Activated T-cell treated with anti-CD3 and anti-CD28 coated beads, Interleukin-2, amount 50 U/mL, for 4 hours (primary cell): ENCODE results near the gene PIGP. TPM values are rescaled to one million over a fixed set of nuclear protein-coding genes. Genes with fewer than 3 reads are reported as not detected.
"Not testable (repeated sequence)": the region's sequence is repeated elsewhere in the genome, so short reads cannot be mapped to it uniquely, and the experiment has no call there.

Experiments
- ATAC-seq, 2 donors: fragments of 200-7000 bp; cut with Tn5 transposase; one replicate each; pipeline ENCODE4 v1.10.0; 2021
- DNase-seq: peaks from one replicate; pipeline ENCODE4 v3.0.0-alpha.2; 2020
- H3K27me3 Mint-ChIP-seq: one replicate; pipeline ENCODE4 v1.8.0; 2021; ENCODE audit warnings: low read depth, mixed read lengths
- H3K36me3 Mint-ChIP-seq: one replicate; pipeline ENCODE4 v1.8.0; 2022; ENCODE audit warnings: mixed read lengths; ENCODE audit not compliant: insufficient read depth
- H3K4me1 Mint-ChIP-seq: one replicate; pipeline ENCODE4 v1.8.0; 2021; ENCODE audit warnings: low read depth, mixed read lengths
- H3K4me3 Mint-ChIP-seq: one replicate; pipeline ENCODE4 v1.8.0; 2021; ENCODE audit warnings: mild to moderate bottlenecking, moderate library complexity, mixed read lengths
- H3K9me3 Mint-ChIP-seq: one replicate; pipeline ENCODE4 v1.8.0; 2021; ENCODE audit warnings: mixed read lengths
- total RNA-seq, 3 donors: library from RNA; stranded (reverse); gene quantifications; one replicate each; pipeline ENCODE4 v1.2.1, GENCODE V29; 2021

PIGP gene
- 10 to 100 TPM; 14.7 to 17.8 (median 15.9) TPM for total RNA-seq

GRCh38 chr21:37072988-37073416 is at the start of gene PIGP, which contains the start of gene TTC3:
Gene PIGP (minus strand): TSS chr21:37073071. CDS start chr21:37072515, 556 bp downstream.
Gene TTC3 (plus strand): TSS chr21:37073254. CDS start chr21:37087258, 14,004 bp downstream.
- ATAC-seq (peak; percentile 77 to 79), DNase-seq (peak; percentile 97)
- H3K4me3 Mint-ChIP-seq, result peak within 1 kb of the TSS; percentile 90
- no peaks in the 10 kb centered on the region for H3K9me3 Mint-ChIP-seq
- H3K36me3 Mint-ChIP-seq, result peaks cover 12% of the 10 kb centered on the region
- no peaks in the 10 kb centered on the region for H3K27me3 Mint-ChIP-seq
- H3K4me1 Mint-ChIP-seq, result peaks cover 47% of the 10 kb centered on the region

DNA sequence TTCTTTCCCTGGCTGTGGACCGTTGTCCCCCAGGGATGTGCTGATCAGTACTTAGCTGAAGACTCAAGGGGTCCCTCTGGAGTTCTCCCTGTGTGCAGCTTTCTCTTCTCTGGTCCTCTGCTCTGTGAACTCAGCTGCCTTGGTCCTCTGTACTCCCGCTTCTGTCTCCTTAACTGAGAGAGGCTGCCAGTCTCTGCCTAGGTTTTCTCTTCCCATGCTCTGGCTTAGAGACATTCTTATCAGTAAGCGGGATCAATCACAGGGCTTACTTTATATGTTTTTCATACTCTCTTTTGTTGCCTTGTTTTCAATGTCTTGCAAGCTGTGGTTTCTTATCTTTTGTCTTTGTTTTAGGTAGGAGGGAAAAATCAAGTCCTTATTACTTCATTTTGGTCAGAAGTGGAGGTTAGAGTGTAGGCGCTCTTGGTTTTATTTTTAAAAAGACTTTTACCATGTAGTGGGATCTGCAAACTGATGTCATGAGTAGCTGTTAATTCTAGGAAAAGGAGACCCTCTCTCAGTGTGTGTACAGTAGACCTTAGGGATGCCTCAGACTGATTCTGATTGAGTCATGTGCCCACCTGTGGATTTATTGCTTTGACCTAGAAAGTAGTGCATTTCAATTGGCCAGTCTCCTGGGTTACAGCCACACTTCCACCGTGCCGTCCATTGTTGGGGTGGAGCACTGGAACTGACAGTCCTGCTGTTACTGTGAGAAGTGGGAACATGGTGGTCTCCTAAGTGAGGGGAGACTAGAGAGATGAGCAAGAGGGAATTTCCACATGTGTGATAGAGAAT is 46.7 kb upstream of the PIGP start:
- no peaks in the 10 kb centered on the region for H3K9me3 Mint-ChIP-seq
- peaks cover 19% of the 10 kb centered on the region for H3K4me1 Mint-ChIP-seq
- ATAC-seq (peak; percentile 67 to 83), DNase-seq (no peak)
- H3K4me3 Mint-ChIP-seq, result no peak overlapping the region
- no peaks in the 10 kb centered on the region for H3K27me3 Mint-ChIP-seq
- peaks cover 24% of the 10 kb centered on the region for H3K36me3 Mint-ChIP-seq

DNA sequence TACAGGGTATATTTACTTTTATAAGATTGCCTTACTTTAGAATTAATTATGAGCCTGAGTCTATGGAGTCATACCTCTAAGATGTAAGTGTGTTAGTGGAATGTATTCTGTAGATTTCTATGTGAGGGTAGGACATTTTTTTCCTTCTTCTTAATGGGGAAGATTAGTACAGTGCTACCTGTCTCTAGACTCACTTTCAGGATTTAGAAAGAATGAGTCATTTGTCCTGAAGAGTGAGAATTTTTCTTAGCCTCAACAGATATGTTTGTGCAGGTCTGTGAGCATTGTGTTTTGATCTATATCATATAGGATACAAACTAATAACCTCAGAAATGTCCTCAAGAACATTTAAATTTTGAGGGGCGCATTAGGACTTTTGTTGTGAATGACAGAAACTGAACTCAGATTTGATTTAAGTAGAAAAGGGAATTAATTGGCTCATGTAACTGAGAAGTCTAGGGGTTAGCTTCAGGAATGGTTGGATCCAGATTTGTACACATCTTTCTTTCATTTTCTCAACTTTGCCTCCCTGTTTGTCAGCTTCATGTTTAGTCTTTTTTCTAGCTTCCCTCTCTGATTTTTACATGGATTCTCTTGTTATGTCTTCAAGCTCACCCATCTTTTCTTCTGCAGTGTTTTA is 45.4 kb upstream of the PIGP start:
- Mint-ChIP-seq H3K4me3 (no peak overlapping the region), H3K9me3 (no peaks in the 10 kb centered on the region), H3K36me3 (peaks cover 28% of the 10 kb centered on the region), H3K27me3 (no peaks in the 10 kb centered on the region), H3K4me1 (peaks cover 19% of the 10 kb centered on the region)
- ATAC-seq (no peak), DNase-seq (no peak)

DNA sequence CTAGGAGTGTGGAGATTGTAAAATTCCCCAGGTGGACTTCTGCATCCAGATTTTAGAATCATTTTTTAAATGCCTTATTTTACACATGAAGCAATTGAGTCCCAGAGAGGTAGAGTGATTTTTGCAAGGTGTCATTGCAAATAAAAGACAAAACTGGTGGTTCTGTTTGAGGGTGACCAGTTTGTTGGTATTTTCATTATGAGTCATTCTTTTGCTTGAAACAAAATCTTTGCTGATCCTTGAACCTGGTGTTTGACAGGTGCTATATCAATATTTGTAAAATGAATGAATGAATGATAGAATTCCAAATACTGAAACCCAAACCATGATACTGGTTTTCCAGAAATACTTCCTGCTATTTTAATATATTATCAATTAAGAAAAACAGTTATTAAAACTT is 44.3 kb upstream of the PIGP start:
- H3K36me3 Mint-ChIP-seq, result peaks cover 28% of the 10 kb centered on the region
- peaks cover 19% of the 10 kb centered on the region for H3K4me1 Mint-ChIP-seq
- ATAC-seq, result no peak
- no peak for DNase-seq
- H3K27me3 Mint-ChIP-seq, result no peaks in the 10 kb centered on the region
- no peaks in the 10 kb centered on the region for H3K9me3 Mint-ChIP-seq
- no peak overlapping the region for H3K4me3 Mint-ChIP-seq

- peaks cover 19% of the 10 kb centered on the region for H3K4me1 Mint-ChIP-seq
- not testable (repeated sequence) for H3K9me3 Mint-ChIP-seq, H3K4me3 Mint-ChIP-seq, H3K27me3 Mint-ChIP-seq, ATAC-seq, DNase-seq
- H3K36me3 Mint-ChIP-seq, result peaks cover 28% of the 10 kb centered on the region
Measured at GRCh38 chr21:37116459-37116858, 43.6 kb upstream of the PIGP start.

GRCh38 chr21:37114301-37114700 is 41.4 kb upstream of the PIGP start:
- not testable (repeated sequence) for ATAC-seq, H3K9me3 Mint-ChIP-seq, H3K4me3 Mint-ChIP-seq, H3K27me3 Mint-ChIP-seq, DNase-seq
- peaks cover 10% of the 10 kb centered on the region for H3K4me1 Mint-ChIP-seq
- peaks cover 31% of the 10 kb centered on the region for H3K36me3 Mint-ChIP-seq

DNA sequence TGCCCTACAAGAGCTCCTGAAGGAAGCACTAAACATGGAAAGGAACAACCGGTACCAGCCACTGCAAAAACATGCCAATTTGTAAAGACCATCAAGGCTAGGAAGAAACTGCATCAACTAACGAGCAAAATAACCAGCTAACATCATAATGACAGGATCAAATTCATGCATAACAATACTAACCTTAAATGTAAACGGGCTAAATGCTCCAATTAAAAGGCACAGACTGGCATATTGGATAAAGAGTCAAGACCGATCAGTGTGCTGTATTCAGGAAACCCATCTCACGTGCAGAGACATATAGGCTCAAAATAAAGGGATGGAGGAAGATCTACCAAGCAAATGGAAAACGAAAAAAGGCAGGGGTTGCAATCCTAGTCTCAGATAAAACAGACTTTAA is 38.2 kb upstream of the PIGP start:
- not testable (repeated sequence) for ATAC-seq, H3K9me3 Mint-ChIP-seq, H3K27me3 Mint-ChIP-seq, H3K4me1 Mint-ChIP-seq, H3K4me3 Mint-ChIP-seq, DNase-seq
- H3K36me3 Mint-ChIP-seq, result peaks cover 39% of the 10 kb centered on the region

- H3K4me1 Mint-ChIP-seq, result peaks cover 1% of the 10 kb centered on the region
- no peak for DNase-seq
- H3K27me3 Mint-ChIP-seq, result no peaks in the 10 kb centered on the region
- no peak for ATAC-seq
- peaks cover 4% of the 10 kb centered on the region for H3K9me3 Mint-ChIP-seq
- H3K36me3 Mint-ChIP-seq, result peaks cover 29% of the 10 kb centered on the region
- no peak overlapping the region for H3K4me3 Mint-ChIP-seq
Measured at GRCh38 chr21:37106998-37107397, 34.1 kb upstream of the PIGP start.

- H3K4me1 Mint-ChIP-seq, ATAC-seq, H3K27me3 Mint-ChIP-seq, H3K4me3 Mint-ChIP-seq, DNase-seq, H3K9me3 Mint-ChIP-seq: not testable (repeated sequence)
- peaks cover 37% of the 10 kb centered on the region for H3K36me3 Mint-ChIP-seq
Measured at GRCh38 chr21:37102746-37103145, 29.9 kb upstream of the PIGP start.

GRCh38 chr21:37101384-37101783 is 28.5 kb upstream of the PIGP start:
- no peaks in the 10 kb centered on the region for H3K27me3 Mint-ChIP-seq
- no peak for DNase-seq

DNA sequence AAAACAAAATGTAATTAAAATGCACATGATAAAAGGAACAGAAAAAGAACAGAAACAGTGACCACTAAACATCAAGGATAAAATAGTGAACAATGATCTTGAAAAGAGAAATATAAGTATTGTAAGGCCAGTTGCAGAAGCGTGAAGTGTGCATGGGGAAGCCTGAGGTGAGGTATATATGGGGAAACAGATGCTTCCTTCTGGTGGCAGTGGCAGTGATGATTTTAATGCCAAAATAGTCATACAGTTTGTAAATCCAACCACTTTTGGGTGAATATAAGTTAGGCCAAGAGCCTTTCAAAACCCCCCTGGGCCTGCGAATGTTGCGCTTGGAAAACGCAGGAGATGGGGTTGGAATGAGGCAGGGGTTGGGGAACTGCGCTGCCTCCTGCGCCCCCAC is 27.4 kb upstream of the PIGP start:
- H3K4me1 Mint-ChIP-seq, result peaks cover 1% of the 10 kb centered on the region
- H3K4me3 Mint-ChIP-seq, result no peak overlapping the region
- ATAC-seq (no peak), DNase-seq (no peak)
- H3K36me3 Mint-ChIP-seq, result peaks cover 40% of the 10 kb centered on the region
- no peaks in the 10 kb centered on the region for H3K27me3 Mint-ChIP-seq
- no peaks in the 10 kb centered on the region for H3K9me3 Mint-ChIP-seq

More at GRCh38 chr21:37101384-37101783, 28.5 kb upstream of the PIGP start:
- H3K9me3 Mint-ChIP-seq, result no peaks in the 10 kb centered on the region
- H3K36me3 Mint-ChIP-seq, result peaks cover 37% of the 10 kb centered on the region
- peaks cover 1% of the 10 kb centered on the region for H3K4me1 Mint-ChIP-seq
- no peak overlapping the region for H3K4me3 Mint-ChIP-seq
- no peak for ATAC-seq

GRCh38 chr21:37098751-37099150 is 25.9 kb upstream of the PIGP start:
- ATAC-seq (no peak), DNase-seq (no peak)
- no peaks in the 10 kb centered on the region for H3K9me3 Mint-ChIP-seq
- H3K4me1 Mint-ChIP-seq, result no peaks in the 10 kb centered on the region
- H3K27me3 Mint-ChIP-seq, result no peaks in the 10 kb centered on the region
- no peak overlapping the region for H3K4me3 Mint-ChIP-seq
- H3K36me3 Mint-ChIP-seq, result peaks cover 42% of the 10 kb centered on the region

GRCh38 chr21:37095821-37096220 is 22.9 kb upstream of the PIGP start:
- Mint-ChIP-seq H3K9me3 (no peaks in the 10 kb centered on the region), H3K36me3 (peaks cover 41% of the 10 kb centered on the region), H3K4me3 (no peak overlapping the region), H3K27me3 (no peaks in the 10 kb centered on the region), H3K4me1 (no peaks in the 10 kb centered on the region)
- DNase-seq, result no peak
- ATAC-seq, result no peak

DNA sequence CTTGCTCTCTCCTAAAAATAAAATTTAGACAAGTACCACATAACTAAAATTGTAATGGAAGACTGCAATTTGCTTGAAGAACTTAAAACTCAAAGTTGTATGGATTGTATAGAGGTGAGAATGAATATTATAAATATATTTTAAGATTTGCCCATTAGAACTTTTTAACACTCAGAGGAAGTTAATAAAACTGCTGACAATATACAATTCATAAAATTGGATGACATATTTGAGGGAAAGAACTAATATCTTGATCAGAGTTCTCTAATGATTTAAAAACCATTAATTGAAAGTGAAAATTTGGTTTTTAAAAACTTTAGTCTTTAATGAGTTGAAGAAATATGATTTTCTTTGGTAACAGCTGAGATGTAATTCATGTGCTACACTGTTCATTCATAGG is 21.1 kb upstream of the PIGP start:
- no peak for DNase-seq
- no peak overlapping the region for H3K4me3 Mint-ChIP-seq
- no peaks in the 10 kb centered on the region for H3K4me1 Mint-ChIP-seq

More for the DNA sequence above, 21.1 kb upstream of the PIGP start:
- no peak for ATAC-seq
- no peaks in the 10 kb centered on the region for H3K9me3 Mint-ChIP-seq
- H3K36me3 Mint-ChIP-seq, result peaks cover 40% of the 10 kb centered on the region
- H3K27me3 Mint-ChIP-seq, result no peaks in the 10 kb centered on the region
